ENCODE results near the gene OAS3. TPM values are rescaled to one million over a fixed set of nuclear protein-coding genes. Genes with fewer than 3 reads are reported as not detected.

The OAS3 gene
- polyA plus RNA-seq, 3 donors, result 22.0 to 54.3 (median 41.9) TPM

DNA sequence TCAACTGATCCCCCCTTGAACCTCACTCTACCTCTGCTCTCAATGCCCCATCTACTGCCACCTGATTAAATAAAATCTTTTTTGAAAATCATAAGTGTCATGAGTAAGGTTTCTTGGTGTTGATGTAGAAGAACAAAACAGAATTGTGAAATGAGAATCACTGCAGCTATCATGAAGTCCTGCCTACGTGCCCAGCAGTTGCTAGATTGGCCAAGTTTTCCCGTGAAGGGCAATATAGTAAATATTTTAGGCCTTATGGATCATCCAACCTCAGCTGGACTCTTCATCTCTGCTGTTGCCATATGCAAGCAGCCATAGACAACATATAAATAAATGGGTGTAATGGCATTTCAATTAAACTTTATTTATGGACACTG is 5.2 kb upstream of the OAS3 start:
- H3K9me3 Mint-ChIP-seq, result peaks cover 0 to 15% (median 4%) of the 10 kb centered on the region in 7 donors
- H3K36me3 ChIP-seq (replicated peaks in 1 of 2; ENCODE audit: control insufficient read depth in 1 of 2, insufficient read depth in 2 of 2, low read length in 2 of 2), result peaks cover 0 to under 1% of the 10 kb centered on the region in 2 donors
- no peaks in the 10 kb centered on the region for H3K9me3 ChIP-seq (replicated peaks in 1 of 2; ENCODE audit: control insufficient read depth in 1 of 2, insufficient read depth in 1 of 2, low read length in 2 of 2)
- WGBS (ENCODE audit: insufficient coverage), result no CpG with 5 or more reads among the region's 2 CpGs
- peaks cover 0 to 4% of the 10 kb centered on the region in 2 donors for H3K4me1 ChIP-seq (ENCODE audit: control insufficient read depth in 1 of 2, insufficient read depth in 2 of 2, low read length in 2 of 2)
- H2AFZ ChIP-seq (ENCODE audit: insufficient read depth, low read depth, low read length, poor library complexity, severe bottlenecking), result no peak overlapping the region
- H3K79me2 ChIP-seq (ENCODE audit: insufficient read depth, low read length), result no peaks in the 10 kb centered on the region
- peaks cover 11% of the 10 kb centered on the region for H3K4me1 Mint-ChIP-seq
- H3K36me3 Mint-ChIP-seq, result peaks cover 10 to 11% of the 10 kb centered on the region in 2 donors
- H3K4me3 Mint-ChIP-seq, result no peak overlapping the region
- no peak overlapping the region for H3K27ac Mint-ChIP-seq
- peaks cover 10% of the 10 kb centered on the region for H4K20me1 ChIP-seq (ENCODE audit: insufficient read depth, low read length)
- H3K4me2 ChIP-seq (replicated peaks; ENCODE audit: extremely low read depth, low read length, poor library complexity, severe bottlenecking), result no peak overlapping the region
- no peak overlapping the region for H3K4me3 ChIP-seq (replicated peaks in 1 of 3; ENCODE audit: low read depth in 2 of 3, low read length in 3 of 3)
- DNase-seq, result no peak
- TF ChIP-seq, protein P1, sequence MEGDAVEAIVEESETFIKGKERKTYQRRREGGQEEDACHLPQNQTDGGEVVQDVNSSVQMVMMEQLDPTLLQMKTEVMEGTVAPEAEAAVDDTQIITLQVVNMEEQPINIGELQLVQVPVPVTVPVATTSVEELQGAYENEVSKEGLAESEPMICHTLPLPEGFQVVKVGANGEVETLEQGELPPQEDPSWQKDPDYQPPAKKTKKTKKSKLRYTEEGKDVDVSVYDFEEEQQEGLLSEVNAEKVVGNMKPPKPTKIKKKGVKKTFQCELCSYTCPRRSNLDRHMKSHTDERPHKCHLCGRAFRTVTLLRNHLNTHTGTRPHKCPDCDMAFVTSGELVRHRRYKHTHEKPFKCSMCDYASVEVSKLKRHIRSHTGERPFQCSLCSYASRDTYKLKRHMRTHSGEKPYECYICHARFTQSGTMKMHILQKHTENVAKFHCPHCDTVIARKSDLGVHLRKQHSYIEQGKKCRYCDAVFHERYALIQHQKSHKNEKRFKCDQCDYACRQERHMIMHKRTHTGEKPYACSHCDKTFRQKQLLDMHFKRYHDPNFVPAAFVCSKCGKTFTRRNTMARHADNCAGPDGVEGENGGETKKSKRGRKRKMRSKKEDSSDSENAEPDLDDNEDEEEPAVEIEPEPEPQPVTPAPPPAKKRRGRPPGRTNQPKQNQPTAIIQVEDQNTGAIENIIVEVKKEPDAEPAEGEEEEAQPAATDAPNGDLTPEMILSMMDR (IDR thresholded peaks at IDR 0.05), result no peak
- peaks cover 0 to 3% (median 0%) of the 10 kb centered on the region in 3 donors for H3K27me3 Mint-ChIP-seq (ENCODE audit: low read depth in 3 of 3)
- no peak overlapping the region for H3K9ac ChIP-seq (ENCODE audit: insufficient read depth, low read length, poor library complexity, severe bottlenecking)
- H3K27ac ChIP-seq (ENCODE audit: low read depth in 1 of 2, low read length in 2 of 2), result no peak overlapping the region
- intact Hi-C loops (cut with micrococcal nuclease), result no loop called here
- H3K27me3 ChIP-seq (ENCODE audit: control insufficient read depth in 2 of 2, insufficient read depth in 2 of 2, low read length in 2 of 2), result no peaks in the 10 kb centered on the region

DNA sequence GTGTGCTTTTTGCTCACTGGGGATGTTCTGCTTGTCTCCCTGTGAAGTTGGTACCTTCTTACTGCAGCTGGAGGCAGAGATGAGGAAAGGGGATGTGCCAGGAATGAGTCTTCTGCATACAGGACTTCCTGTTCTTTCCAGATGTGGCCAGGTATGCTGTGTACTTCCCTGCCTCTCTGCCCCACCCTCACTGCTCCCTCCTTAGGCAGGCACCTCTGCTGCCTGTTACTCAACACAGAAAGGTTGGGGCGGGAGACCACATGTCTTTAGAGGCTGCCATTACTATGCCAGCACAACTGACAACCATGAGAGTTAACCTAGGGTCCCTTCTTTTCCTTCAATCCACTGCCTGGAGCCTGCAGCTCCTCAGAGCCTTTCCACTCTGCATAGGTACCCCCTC is 2.0 kb upstream of the OAS3 start:
- Histone ChIP-seq H3K4me2 (replicated peaks; ENCODE audit: extremely low read depth, low read length, poor library complexity, severe bottlenecking) (no peak overlapping the region), H3K79me2 (ENCODE audit: insufficient read depth, low read length) (peaks cover 4% of the 10 kb centered on the region), H3K4me3 (replicated peaks in 1 of 3; ENCODE audit: low read depth in 2 of 3, low read length in 3 of 3) (no peak overlapping the region), H3K4me1 (ENCODE audit: control insufficient read depth in 1 of 2, insufficient read depth in 2 of 2, low read length in 2 of 2) (peaks cover 22 to 24% of the 10 kb centered on the region in 2 donors), H3K27ac (ENCODE audit: low read depth in 1 of 2, low read length in 2 of 2) (no peak overlapping the region), H3K9ac (ENCODE audit: insufficient read depth, low read length, poor library complexity, severe bottlenecking) (no peak overlapping the region), H4K20me1 (ENCODE audit: insufficient read depth, low read length) (peaks cover 12% of the 10 kb centered on the region), H3K9me3 (replicated peaks in 1 of 2; ENCODE audit: control insufficient read depth in 1 of 2, insufficient read depth in 1 of 2, low read length in 2 of 2) (no peaks in the 10 kb centered on the region), H2AFZ (ENCODE audit: insufficient read depth, low read depth, low read length, poor library complexity, severe bottlenecking) (no peak overlapping the region), H3K36me3 (replicated peaks in 1 of 2; ENCODE audit: control insufficient read depth in 1 of 2, insufficient read depth in 2 of 2, low read length in 2 of 2) (peaks cover 0 to 1% of the 10 kb centered on the region in 2 donors), H3K27me3 (ENCODE audit: control insufficient read depth in 2 of 2, insufficient read depth in 2 of 2, low read length in 2 of 2) (no peaks in the 10 kb centered on the region)
- Mint-ChIP-seq H3K4me1 (peaks cover 28% of the 10 kb centered on the region), H3K36me3 (peaks cover under 1 to 5% of the 10 kb centered on the region in 2 donors), H3K27ac (peak overlapping the region in 2 of 7 donors; percentile 39 to 51), H3K9me3 (peaks cover 0 to 2% (median 0%) of the 10 kb centered on the region in 7 donors), H3K27me3 (ENCODE audit: low read depth in 3 of 3) (peaks cover 0 to 3% (median 0%) of the 10 kb centered on the region in 3 donors), H3K4me3 (no peak overlapping the region)
- DNase-seq, result no peak
- TF ChIP-seq, protein P1 (IDR thresholded peaks at IDR 0.05), result no peak
- intact Hi-C loops (cut with micrococcal nuclease), result no loop called here
- WGBS (ENCODE audit: insufficient coverage), result 89% methylated on average over 1 of the region's 1 CpG
